HepG2 (cell line): ENCODE data around the gene THRA. TPM values are rescaled to one million over a fixed set of nuclear protein-coding genes. Genes with fewer than 3 reads are reported as not detected.

ENCODE experiments used
- AGO2 ChIP-seq: fragments of 200-400 bp; formaldehyde crosslinking; optimal IDR thresholded peaks from 2 replicates; pipeline ENCODE3; 2017; ENCODE audit warnings: mild to moderate bottlenecking, low read depth, low read length, moderate library complexity
- ATF7 ChIP-seq, 2 experiments: fragments of 450-650 bp in 1 of 2; sonication (generic) in 1 of 2; formaldehyde crosslinking in 1 of 2; IDR thresholded peaks; 2 replicates each; pipeline versions ENCODE4 v1.4.0 to v1.6.1; 2016 to 2020; ENCODE audit warnings: antibody characterized with exemption in 1 of 2, mild to moderate bottlenecking in 1 of 2, missing genetic modification reagents in 1 of 2
- BHLHE40 ChIP-seq: IDR thresholded peaks from 2 replicates; pipeline ENCODE4 v1.6.1; 2011; ENCODE audit warnings: low read length, improper control_type of control experiment
- ELF4 ChIP-seq: sonication (generic); formaldehyde crosslinking; IDR thresholded peaks from 2 replicates; pipeline ENCODE4 v1.5.0; 2020; ENCODE audit warnings: missing genetic modification reagents, mild to moderate bottlenecking, moderate library complexity, borderline replicate concordance
- GPN1 ChIP-seq: sonication (generic); formaldehyde crosslinking; IDR thresholded peaks from 2 replicates; pipeline ENCODE4 v1.5.1; 2020; ENCODE audit warnings: missing genetic modification reagents, borderline replicate concordance
- KDM3A ChIP-seq: IDR thresholded peaks from 2 replicates; pipeline ENCODE4 v1.6.1; 2018; ENCODE audit warnings: low read depth, missing compliant biosample characterization
- NKX3-1 ChIP-seq: sonication (generic); formaldehyde crosslinking; IDR thresholded peaks from 2 replicates; pipeline ENCODE4 v1.5.0; 2020; ENCODE audit warnings: missing genetic modification reagents
- NR3C1 ChIP-seq: sonication (generic); formaldehyde crosslinking; IDR thresholded peaks from 2 replicates; pipeline ENCODE4 v1.4.0; 2020; ENCODE audit warnings: missing genetic modification reagents
- PLRG1 ChIP-seq: fragments of 450-650 bp; conservative IDR thresholded peaks from 2 replicates; pipeline ENCODE4 v1.6.1; 2016
- ZFP36 ChIP-seq: fragments of 150-350 bp; IDR thresholded peaks from 2 replicates; pipeline ENCODE4 v1.6.1; 2018; ENCODE audit warnings: borderline replicate concordance, low read length, low read depth; ENCODE audit not compliant: partially characterized antibody
- ZNF10 ChIP-seq: sonication (generic); formaldehyde crosslinking; IDR thresholded peaks from 2 replicates; pipeline ENCODE4 v1.4.0; 2020; ENCODE audit warnings: mild to moderate bottlenecking, low read depth, missing genetic modification reagents, borderline replicate concordance
- ZNF253 ChIP-seq: sonication (generic); formaldehyde crosslinking; IDR thresholded peaks from 2 replicates; pipeline ENCODE4 v1.8.0; 2022; ENCODE audit warnings: mild to moderate bottlenecking, missing genetic modification reagents, borderline replicate concordance
- ZNF510 ChIP-seq: sonication (generic); formaldehyde crosslinking; IDR thresholded peaks from 2 replicates; pipeline ENCODE4 v1.4.0; 2020; ENCODE audit warnings: low read depth, mild to moderate bottlenecking, missing genetic modification reagents
- ZNF562 ChIP-seq: sonication (generic); formaldehyde crosslinking; IDR thresholded peaks from 2 replicates; pipeline ENCODE4 v1.8.0; 2022; ENCODE audit warnings: missing genetic modification reagents, borderline replicate concordance
- ZNF569 ChIP-seq: sonication (generic); formaldehyde crosslinking; IDR thresholded peaks from 2 replicates; pipeline ENCODE4 v1.5.0; 2020; ENCODE audit warnings: mild to moderate bottlenecking, missing genetic modification reagents, moderate library complexity, borderline replicate concordance
- ZNF607 ChIP-seq: sonication (generic); formaldehyde crosslinking; IDR thresholded peaks from 2 replicates; pipeline ENCODE4 v1.5.1; 2020; ENCODE audit warnings: missing genetic modification reagents, mild to moderate bottlenecking, borderline replicate concordance
- ZNF7 ChIP-seq: IDR thresholded peaks from 2 replicates; pipeline ENCODE4 v1.6.1; 2016; ENCODE audit warnings: missing biosample characterization, missing genetic modification reagents
- ZNF737 ChIP-seq: sonication (generic); formaldehyde crosslinking; IDR thresholded peaks from 2 replicates; pipeline ENCODE4 v1.5.0; 2020; ENCODE audit warnings: missing genetic modification reagents, mild to moderate bottlenecking, borderline replicate concordance
- polyA plus RNA-seq, 8 experiments: library from polyadenylated mRNA; depleted of rRNA in 3 of 8; stranded (reverse) in 7 of 8; unstranded in 1 of 8; fragments of >200 nt; fragmentation: Illumina TruSeq in 4 of 8; extraction: Trizol in 4 of 8; gene quantifications; 2 replicates each; pipeline versions ENCODE4 v1.2.1 to v1.2.3, GENCODE V29; 2011 to 2016; ENCODE audit warnings: low read depth in 4 of 8, missing spikeins in 1 of 8, mixed read lengths in 1 of 8; ENCODE audit not compliant: insufficient read depth in 1 of 8
- total RNA-seq, 5 experiments: library from RNA; depleted of rRNA; stranded (reverse); fragments of >200 nt; fragmentation: Illumina TruSeq; extraction: Trizol; gene quantifications; 2 replicates each; pipeline ENCODE4 v1.2.3, GENCODE V29; 2016; ENCODE audit warnings: low read depth in 1 of 5
- TF ChIP-seq, protein P1 (sequence below): sonication (generic); formaldehyde crosslinking; IDR thresholded peaks from 2 replicates; pipeline ENCODE4 v1.5.0; 2020; ENCODE audit warnings: mild to moderate bottlenecking, missing genetic modification reagents
- TF ChIP-seq, protein P2 (sequence below), 2 experiments: IDR thresholded peaks; 2 replicates each; pipeline ENCODE4 v1.6.1; 2011 to 2012; ENCODE audit warnings: low read length in 2 of 2, borderline replicate concordance in 1 of 2, low read depth in 1 of 2, mild to moderate bottlenecking in 1 of 2, moderate library complexity in 1 of 2
- TF ChIP-seq, protein P3 (sequence below): sonication (generic); formaldehyde crosslinking; IDR thresholded peaks from 2 replicates; pipeline ENCODE4 v1.4.0; 2020; ENCODE audit warnings: missing genetic modification reagents

The THRA gene
- total and polyA plus RNA-seq, 2 of the 13 experiments (the other 11 are each of a cell fraction or from before 2014, with no cell fraction given): 8.0 to 9.9 TPM

DNA sequence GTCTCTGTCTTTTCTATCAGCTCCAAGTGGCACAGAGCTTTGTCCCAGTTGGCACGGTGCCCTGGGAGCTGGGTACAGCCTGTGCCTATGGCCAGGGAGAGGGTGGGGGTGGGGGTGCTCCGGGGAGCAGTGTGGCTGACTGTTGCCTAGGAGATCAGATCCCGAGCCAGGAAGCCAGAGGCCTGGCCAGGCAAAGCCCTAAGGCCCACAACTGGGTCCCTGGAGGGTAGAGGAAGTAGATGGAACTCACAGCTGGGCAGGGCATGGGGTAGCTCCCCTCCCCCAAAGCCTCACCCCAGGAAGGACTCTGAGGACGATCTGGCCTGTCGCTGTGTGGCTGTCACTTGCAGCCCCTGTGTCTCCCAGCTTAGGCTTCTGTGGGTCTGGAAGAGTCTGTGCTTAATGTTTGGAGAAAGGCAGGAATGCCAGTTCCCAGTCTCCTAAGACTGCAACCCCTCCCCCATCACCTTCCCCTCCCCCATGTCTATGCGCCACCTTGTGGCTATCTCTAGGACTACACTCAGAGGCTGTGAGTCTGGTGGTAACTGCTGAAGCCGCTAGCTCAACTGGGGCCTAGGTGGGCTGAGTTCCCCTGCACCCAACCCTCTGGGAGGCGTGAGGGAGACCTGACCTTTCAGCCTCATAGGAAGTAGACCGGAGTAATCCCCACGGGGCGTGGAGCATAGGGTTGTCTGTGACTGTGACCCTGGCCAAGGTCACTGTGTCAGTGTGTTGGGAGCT, 12.6 kb downstream of the THRA start (continued):
- TF ChIP-seq ZNF510: no peak
- no peak for TF ChIP-seq ATF7 (IDR thresholded peaks at IDR 0.05)
- TF ChIP-seq ATF7 (CRISPR knock-in tag; IDR thresholded peaks at IDR 0.05): no peak
- TF ChIP-seq ZNF737 (CRISPR knock-in tag): no peak
- no peak for TF ChIP-seq ELF4 (CRISPR knock-in tag)
- TF ChIP-seq, protein P1, sequence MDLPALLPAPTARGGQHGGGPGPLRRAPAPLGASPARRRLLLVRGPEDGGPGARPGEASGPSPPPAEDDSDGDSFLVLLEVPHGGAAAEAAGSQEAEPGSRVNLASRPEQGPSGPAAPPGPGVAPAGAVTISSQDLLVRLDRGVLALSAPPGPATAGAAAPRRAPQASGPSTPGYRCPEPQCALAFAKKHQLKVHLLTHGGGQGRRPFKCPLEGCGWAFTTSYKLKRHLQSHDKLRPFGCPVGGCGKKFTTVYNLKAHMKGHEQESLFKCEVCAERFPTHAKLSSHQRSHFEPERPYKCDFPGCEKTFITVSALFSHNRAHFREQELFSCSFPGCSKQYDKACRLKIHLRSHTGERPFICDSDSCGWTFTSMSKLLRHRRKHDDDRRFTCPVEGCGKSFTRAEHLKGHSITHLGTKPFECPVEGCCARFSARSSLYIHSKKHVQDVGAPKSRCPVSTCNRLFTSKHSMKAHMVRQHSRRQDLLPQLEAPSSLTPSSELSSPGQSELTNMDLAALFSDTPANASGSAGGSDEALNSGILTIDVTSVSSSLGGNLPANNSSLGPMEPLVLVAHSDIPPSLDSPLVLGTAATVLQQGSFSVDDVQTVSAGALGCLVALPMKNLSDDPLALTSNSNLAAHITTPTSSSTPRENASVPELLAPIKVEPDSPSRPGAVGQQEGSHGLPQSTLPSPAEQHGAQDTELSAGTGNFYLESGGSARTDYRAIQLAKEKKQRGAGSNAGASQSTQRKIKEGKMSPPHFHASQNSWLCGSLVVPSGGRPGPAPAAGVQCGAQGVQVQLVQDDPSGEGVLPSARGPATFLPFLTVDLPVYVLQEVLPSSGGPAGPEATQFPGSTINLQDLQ (CRISPR knock-in tag): no peak
- TF ChIP-seq PLRG1: no peak
- TF ChIP-seq ZNF562: no peak
- no peak for TF ChIP-seq ZFP36
- TF ChIP-seq ZNF253 (CRISPR knock-in tag): no peak
- TF ChIP-seq, protein P2, sequence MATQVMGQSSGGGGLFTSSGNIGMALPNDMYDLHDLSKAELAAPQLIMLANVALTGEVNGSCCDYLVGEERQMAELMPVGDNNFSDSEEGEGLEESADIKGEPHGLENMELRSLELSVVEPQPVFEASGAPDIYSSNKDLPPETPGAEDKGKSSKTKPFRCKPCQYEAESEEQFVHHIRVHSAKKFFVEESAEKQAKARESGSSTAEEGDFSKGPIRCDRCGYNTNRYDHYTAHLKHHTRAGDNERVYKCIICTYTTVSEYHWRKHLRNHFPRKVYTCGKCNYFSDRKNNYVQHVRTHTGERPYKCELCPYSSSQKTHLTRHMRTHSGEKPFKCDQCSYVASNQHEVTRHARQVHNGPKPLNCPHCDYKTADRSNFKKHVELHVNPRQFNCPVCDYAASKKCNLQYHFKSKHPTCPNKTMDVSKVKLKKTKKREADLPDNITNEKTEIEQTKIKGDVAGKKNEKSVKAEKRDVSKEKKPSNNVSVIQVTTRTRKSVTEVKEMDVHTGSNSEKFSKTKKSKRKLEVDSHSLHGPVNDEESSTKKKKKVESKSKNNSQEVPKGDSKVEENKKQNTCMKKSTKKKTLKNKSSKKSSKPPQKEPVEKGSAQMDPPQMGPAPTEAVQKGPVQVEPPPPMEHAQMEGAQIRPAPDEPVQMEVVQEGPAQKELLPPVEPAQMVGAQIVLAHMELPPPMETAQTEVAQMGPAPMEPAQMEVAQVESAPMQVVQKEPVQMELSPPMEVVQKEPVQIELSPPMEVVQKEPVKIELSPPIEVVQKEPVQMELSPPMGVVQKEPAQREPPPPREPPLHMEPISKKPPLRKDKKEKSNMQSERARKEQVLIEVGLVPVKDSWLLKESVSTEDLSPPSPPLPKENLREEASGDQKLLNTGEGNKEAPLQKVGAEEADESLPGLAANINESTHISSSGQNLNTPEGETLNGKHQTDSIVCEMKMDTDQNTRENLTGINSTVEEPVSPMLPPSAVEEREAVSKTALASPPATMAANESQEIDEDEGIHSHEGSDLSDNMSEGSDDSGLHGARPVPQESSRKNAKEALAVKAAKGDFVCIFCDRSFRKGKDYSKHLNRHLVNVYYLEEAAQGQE (IDR thresholded peaks at IDR 0.05; ENCODE audit: borderline replicate concordance in 1 of 2, low read depth in 1 of 2, low read length in 2 of 2): no peak
- no peak for TF ChIP-seq ZNF7
- TF ChIP-seq NKX3-1 (CRISPR knock-in tag): no peak
- TF ChIP-seq BHLHE40: peak; percentile 58; the same call in 1 of the 2 replicates
- peak; percentile 5 for TF ChIP-seq ZNF607
- TF ChIP-seq, protein P3, sequence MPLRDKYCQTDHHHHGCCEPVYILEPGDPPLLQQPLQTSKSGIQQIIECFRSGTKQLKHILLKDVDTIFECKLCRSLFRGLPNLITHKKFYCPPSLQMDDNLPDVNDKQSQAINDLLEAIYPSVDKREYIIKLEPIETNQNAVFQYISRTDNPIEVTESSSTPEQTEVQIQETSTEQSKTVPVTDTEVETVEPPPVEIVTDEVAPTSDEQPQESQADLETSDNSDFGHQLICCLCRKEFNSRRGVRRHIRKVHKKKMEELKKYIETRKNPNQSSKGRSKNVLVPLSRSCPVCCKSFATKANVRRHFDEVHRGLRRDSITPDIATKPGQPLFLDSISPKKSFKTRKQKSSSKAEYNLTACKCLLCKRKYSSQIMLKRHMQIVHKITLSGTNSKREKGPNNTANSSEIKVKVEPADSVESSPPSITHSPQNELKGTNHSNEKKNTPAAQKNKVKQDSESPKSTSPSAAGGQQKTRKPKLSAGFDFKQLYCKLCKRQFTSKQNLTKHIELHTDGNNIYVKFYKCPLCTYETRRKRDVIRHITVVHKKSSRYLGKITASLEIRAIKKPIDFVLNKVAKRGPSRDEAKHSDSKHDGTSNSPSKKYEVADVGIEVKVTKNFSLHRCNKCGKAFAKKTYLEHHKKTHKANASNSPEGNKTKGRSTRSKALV (CRISPR knock-in tag): no peak
- TF ChIP-seq NR3C1 (CRISPR knock-in tag): no peak
- no peak for TF ChIP-seq AGO2
- no peak for TF ChIP-seq ZNF569 (CRISPR knock-in tag)
- TF ChIP-seq ZNF10 (CRISPR knock-in tag): no peak
- TF ChIP-seq GPN1 (CRISPR knock-in tag): no peak
- TF ChIP-seq KDM3A (CRISPR knock-in tag): 0 out of 2 replicates have a peak, but pooled peaks have one; percentile 54
